HG02678 (cell line): Measurements from ENCODE around the gene TAF4.
"Not testable (repeated sequence)": the region's sequence is repeated elsewhere in the genome, so short reads cannot be mapped to it uniquely, and the experiment has no call there.

Source experiments
- ATAC-seq: cut with Tn5 transposase; IDR thresholded peaks from one replicate; pipeline ENCODE4 v1.9.1; 2021; ENCODE audit warnings: mild to moderate bottlenecking, moderate library complexity; ENCODE audit not compliant: unreplicated experiment

The TAF4 gene

DNA sequence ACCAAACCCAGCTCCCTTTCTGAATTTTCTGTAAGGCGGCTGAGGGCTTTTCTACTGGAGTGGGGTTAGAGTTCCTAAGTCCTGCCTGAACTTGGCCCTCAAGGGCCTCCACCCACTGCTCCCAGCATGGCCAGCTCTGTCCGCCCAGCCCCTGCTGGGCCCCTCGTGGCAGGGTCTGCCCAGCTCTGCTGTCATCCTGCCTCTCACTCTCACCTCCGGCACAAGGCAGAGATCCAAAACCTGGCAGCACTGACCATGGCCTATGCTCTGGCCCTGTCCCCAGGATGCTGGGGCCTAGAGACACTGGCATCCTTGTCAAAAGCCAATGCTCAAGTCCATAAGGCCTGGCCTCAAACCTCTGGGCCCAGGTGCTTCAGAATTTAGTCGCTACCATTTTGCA, 61.1 kb downstream of the TAF4 start:
- no peak for ATAC-seq

DNA sequence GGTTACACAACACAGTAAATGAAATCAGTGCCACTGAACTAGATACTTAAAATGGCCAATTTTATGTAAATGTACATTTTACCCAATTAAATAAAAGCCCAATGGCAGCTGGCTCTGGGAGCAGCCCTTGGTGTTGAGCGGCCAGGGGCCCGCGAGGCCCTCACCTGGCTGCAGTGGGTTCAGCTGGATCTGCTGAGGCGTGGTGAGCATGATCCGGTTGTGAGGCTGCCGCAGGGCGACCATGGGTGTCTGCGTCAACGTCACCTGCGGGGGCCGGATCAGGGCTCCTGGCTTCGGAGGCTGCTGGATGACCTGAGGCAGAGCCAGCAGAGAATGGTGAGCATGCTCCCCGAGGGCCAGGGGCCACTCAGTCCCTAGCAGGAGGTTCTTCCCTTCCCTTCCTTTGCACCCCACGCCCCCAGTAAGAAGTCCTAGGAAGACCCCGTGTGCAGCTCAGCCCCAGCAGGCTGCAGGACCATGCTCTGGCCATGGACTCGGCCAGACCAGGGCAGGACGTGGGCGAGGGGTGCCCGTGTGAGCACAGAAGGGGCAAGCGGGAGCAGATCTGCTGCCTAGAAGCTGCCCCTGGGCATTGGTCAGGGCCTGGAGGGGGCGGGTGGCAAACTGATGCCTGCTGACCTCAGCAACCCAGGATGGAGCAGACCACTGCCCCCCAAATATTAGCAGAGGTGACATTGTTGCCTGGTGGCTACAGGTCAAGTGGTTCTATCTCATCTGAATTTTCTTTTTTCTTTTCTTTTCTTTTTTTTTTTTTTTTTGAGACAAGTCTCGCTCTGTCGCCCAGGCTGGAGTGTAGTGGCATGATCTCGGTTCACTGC, 61.9 kb downstream of the TAF4 start:
- no peak for ATAC-seq

- ATAC-seq = no peak
Observed at GRCh38 chr20:62002882-62003480, 62.7 kb downstream of the TAF4 start.

DNA sequence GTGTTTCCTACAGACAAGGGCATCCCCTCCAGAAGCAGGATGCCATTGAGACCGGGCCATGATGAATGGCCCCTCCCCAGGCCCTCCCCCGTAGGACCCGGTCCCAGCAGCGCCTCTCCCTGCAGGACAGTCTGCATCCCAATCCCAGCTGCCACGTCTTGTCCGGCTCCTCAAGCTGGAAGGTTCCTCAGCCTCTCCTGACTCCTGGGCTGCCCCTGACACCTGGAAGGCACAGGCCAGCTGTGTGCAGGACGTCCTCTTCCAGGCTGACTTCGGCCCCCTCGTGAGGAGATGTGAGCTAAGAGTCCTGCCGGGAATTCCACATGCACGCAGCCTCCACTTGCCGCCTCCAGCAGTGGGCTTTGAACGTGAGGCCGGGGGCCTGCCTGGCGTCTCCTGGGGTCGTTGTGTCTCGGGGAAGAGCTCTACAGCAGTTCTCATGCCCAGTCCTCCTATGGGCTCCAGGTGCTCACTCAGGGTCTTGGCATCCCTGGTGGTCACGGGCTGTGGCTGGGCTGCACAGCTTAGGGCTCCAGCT, 64.4 kb downstream of the TAF4 start:
- no peak for ATAC-seq

DNA sequence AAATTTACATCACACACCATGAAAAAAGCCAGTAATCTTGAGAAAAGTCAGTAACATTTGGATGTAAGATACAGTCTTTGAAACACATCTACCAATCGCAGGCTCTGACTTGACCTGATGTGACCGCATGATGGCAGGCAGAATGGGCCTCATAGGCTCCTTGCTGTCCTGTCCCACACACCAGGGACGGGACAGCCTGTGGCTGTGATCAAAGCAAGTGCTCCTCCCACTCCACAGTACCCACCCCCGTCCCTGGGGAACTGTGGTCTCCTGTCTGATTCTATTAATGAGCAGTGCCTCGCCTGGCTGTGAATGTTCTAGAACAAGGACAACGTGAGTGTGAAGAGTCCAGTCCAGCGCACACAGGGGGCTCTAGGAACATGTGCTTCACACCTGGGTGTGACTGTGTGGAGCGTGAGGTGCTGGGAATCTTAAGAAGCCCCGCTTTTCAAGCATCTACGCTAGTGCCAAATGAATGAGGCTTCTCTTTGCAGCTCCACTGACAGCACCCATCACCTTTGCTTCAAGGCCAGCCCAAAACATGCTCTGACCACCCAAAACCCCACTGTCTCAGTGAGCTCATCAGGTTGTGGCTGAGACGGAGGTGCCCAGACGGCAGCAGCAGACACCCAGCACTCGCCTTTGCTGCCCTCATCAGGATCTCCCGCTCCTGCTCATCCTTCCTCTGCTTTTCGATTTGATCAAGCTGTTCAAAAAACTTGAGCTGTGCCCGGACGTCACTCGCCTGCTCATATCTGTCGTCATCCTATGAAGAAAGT, 67.1 kb downstream of the TAF4 start:
- no peak for ATAC-seq

DNA sequence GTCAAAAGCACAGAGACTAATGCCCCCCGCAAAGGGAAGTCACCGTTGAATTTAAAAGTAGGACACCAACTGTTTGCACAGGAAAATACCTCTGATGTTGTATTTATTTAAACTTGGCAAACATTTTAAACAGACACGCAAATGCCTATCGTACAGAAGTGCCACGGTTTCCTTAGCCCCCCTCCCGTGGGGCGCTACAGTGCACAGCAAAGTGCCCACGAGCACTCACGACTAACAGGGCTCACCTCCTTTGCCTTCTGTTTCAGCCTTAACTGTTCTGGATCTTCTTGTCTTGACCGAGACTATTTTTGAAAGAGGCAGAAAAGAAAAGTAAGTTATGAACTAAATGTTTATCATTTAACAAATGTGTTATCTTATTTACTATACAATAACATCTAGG, 67.8 kb downstream of the TAF4 start:
- ATAC-seq = no peak

DNA sequence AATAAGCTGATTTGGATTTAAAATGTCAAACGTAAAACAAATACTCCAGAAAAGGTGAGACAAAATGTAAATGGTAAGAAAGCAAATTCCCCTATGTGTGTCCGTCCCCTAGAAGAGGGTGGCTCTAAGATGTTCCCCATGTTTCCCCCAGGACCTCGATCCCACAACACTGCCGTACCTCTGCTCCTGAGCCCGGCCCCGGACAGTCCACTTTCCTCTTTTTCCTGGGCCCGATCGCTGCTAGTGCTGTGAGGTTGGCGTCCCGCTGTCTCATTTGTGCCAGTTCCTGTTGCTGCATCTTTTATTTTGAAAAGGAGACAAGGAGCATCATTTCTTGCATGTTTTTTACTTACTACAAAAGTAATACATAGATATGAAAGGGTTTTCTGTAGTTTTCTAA, 68.3 kb downstream of the TAF4 start:
- ATAC-seq = no peak

- ATAC-seq = no peak
Observed at GRCh38 chr20:61994546-61994945, 71.1 kb downstream of the TAF4 start.

GRCh38 chr20:61993058-61993457, 72.6 kb downstream of the TAF4 start:
- no peak for ATAC-seq

DNA sequence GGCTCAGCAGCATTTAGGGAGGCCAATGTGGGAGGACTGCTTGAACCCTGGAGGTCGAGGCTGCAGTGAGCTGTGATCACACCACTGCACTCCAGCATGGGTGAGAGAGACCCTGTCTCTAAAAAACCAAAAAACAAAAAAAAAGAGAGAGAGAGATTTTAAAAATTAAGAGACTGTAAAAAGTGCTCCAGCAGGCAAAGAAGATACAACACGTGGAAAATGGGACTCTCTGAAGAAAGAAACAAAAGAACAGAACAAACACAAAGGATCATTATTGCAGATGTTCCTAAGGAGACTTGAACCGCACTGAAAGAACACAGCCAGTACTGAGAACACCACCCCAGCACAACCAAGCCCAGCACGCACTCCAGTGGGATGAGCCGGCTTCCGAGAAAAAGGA, 74.2 kb downstream of the TAF4 start:
- no peak for ATAC-seq

DNA sequence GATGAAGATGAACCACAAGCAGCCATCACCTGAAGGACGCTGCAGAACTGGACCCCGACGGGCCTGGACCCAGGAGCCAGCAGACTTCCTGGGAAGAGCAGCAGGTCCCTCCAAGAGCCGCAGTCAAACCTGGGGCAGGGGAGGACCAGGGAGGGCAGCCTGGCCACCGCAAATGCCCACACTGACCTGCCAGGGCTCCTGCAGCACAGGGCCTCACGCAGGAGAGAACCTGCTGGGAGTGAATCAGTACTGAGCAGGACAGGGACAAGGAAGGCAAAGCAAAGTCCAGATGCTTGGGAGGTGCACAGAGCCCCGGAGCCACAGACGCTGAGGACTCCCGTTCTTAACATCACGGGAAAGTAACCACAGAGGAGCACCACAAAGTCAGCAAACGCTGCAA, 75.2 kb downstream of the TAF4 start:
- ATAC-seq = no peak

DNA sequence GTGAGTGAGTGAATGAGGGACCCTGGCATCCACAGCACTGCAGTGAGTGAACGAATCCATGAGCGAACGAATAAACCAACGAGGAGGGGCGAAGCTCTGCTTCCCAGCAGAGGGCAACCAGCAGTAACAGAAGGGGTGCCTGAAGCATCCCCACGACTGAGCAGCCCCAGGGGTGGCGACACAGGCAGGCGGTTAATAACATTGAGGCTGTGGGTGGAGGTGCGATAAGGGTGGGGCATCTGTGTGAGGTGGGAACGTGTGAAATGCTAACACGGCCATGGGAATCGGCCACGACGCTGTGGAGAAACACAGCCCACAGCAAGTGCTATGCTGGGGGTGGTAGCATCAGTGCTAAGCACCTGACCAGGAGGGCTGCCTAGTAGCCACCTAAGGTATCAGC, 75.9 kb downstream of the TAF4 start:
- ATAC-seq = no peak

DNA sequence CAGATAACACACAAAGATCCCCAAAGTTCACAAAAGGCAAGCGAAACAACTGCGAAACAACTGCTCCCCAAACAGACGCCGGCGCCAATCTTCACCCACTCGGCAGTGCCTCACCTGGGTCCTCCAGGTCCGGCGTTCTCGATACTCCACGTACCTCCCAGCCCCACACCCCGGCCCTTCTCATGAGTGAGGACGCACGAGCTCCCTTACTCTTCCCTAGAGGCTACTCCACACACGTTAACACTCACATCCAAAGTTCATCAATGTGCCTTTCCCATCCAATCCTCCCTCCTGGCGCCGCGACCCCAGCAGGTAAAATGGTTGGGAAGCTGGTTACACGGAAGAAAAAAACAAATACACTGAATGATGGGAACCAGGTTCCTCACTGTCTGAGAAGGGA, 77.0 kb downstream of the TAF4 start:
- no peak for ATAC-seq

- no peak for ATAC-seq
Observed at GRCh38 chr20:61986762-61987321, 78.8 kb downstream of the TAF4 start.

- no peak for ATAC-seq
Observed at GRCh38 chr20:61985096-61985495, 80.6 kb downstream of the TAF4 start.

DNA sequence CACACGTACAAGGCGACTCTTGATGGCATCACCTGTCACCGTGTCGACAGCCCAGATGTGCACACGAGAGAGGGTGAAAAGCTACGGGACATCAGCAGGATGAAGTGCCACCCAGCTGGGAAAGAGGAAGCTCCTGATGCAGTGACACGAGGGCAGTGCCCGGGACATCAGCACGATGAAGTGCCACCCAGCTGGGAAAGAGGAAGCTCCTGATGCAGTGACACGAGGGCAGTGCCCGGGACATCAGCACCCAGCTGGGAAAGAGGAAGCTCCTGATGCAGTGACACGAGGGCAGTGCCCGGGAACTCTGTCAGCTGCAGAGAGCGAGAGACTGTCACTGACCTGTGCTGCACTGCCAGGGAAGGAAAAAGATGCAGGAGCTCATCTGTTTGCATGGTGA, 81.2 kb downstream of the TAF4 start:
- ATAC-seq = not testable (repeated sequence)

GRCh38 chr20:61983965-61984364, 81.7 kb downstream of the TAF4 start:
- no peak for ATAC-seq

DNA sequence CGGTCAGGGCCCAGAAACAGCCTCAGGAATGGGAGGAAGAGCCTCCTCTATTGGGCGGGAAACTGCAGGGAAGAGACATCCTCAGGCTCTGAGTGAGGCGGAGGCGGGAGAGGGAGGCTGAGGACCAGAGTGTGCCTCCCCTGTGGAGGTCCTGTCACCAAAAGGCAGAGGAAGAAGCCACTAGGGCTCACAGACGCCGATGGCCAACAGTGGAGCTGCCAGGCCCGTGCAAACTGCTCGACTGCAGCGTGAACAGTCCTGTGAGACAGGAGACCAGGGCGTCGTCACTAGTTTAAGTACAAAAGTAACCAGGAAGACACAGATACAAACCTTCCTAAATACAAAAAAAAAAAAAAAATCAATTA, 82.7 kb downstream of the TAF4 start:
- no peak for ATAC-seq

DNA sequence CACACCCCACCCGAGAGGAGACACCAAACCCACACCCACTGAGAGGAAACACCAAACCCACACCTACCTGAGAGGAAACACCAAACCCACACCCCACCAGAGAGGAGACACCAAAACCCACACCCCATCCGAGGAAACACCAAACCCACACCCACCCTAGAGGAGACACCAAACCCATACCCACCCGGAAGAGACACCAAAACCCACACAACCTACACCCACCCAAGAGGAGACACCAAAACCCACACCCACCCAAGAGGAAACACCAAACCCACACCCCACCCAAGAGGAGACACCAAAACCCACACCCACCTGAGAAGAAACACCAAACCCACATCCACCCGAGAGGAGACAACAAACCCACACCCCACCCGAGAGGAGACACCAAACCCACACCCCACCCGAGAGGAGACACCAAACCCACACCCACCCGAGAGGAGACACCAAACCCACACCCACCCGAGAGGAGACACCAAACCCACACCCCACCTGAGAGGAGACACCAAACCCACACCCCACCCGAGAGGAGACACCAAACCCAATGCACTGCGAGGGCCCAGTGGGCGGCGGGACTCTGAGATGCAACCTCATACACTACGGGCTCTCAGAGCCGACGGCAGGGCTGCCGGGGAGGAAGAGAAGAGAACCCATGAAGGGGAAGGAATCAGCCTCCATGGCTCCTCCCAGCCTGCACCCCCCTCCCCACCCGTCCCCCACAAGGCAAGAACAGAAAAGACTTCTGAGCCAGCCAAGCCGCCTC, 83.3 kb downstream of the TAF4 start:
- ATAC-seq = no peak

DNA sequence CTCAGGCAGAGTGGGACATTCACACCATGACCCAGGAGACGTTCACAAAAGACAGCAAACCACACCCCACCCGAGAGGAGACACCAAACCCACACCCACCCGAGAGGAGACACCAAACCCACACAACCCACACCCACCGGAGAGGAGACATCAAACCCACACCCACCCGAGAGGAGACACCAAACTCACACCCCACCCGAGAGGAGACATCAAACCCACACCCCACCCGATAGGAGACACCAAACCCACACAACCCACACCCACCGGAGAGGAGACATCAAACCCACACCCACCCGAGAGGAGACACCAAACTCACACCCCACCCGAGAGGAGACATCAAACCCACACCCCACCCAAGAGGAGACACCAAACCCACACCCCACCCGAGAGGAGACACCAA, 84.0 kb downstream of the TAF4 start:
- not testable (repeated sequence) for ATAC-seq
